ENCODE data around the gene NTN5.
"Not testable (repeated sequence)": the region's sequence is repeated elsewhere in the genome, so short reads cannot be mapped to it uniquely, and the experiment has no call there.

NTN5 gene

GRCh38 chr19:48672994-48673393, at the start of gene NTN5:
NTN5 (minus strand) TSS chr19:48673017; CDS start chr19:48670986, 2,031 bp downstream.
- no peak for DNase-seq

- no peak for DNase-seq
These were observed 49.4 kb upstream of the NTN5 start for GRCh38 chr19:48722196-48722708.

DNA sequence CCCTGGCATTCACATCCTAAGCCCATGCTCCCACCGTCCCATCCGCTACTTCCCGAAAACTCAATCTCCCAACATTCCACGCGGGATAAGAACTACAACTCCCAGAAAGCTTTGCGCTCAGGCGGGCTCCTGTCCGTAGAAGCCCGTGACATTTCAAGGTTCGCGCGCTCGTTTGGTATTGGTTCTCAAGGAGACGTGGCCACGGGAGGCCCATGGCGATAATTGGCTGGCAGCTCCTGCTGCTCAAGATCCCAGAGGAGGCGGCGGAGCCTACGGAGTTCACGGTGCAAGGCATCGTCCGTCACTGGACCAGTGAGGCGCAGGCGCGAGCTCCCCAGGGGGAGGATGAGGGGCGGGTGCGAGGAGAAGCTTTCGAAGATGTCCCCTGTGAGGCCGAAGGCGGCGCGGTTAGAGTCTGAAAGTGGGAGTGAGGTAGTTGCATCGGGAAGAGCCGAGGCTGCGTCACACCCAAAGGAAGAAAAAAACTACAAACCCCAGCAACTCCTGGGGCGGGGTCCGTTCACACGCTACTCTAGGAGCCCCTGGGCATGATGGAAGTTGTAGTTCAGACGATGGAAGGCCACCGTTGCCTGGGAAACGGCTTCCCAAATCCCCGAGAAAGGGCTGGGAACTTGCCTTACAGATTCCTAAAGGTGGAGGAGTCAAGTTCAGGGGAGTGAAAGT, 47.9 kb upstream of the NTN5 start:
- peak; percentile 98 for DNase-seq

- no peak for DNase-seq
These were observed 47.4 kb upstream of the NTN5 start for GRCh38 chr19:48720251-48720612.

DNA sequence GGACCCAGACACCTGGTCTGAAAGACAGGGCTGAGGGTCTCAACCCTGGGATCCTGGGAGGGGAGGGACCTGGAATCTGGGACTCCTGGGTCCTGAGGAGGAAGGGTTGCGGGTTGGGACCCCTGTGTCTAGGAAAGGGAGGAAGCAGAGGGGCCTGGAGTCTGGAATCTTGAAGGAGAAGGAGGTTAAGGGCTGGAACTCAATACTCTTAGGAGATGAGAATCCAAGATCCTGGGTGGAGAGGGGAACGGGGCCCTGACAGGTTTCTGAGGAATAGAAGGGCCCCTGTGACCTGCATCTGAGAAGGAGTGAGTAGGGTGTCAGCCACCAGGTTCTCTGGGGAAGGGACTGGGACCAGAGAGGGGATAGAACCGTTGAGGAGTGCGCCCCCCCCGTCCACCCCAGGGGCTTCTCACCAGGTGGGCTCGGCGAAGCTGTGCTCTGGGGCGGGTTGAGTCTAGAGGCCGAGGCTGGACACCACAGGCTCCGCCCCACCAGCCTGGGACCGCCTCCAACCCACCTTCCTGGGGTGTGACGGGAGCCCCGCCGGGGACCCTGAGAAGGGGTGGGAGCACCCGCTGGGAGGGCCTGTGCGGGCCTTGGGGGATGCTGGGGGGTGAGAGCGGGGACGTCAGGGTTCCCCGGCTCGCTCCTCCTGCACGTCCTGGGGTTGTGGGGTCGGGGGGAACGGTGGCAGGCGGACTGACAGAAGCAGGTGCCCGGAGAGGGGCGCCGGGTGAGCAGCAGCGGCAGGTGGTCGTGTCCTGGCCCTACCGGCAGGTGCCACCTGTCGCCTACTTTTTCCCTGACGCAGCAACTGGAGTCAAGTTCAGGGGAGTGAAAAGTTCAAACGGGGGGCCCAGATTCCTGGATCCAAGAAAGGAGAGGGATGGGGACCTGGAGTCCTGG, 46.7 kb upstream of the NTN5 start, which contains the start of gene MAMSTR:
MAMSTR (minus strand) TSS at position 463 of the 909 bp plus-strand sequence. CDS start 694 bp downstream, outside the sequence.
- no peak for DNase-seq

DNA sequence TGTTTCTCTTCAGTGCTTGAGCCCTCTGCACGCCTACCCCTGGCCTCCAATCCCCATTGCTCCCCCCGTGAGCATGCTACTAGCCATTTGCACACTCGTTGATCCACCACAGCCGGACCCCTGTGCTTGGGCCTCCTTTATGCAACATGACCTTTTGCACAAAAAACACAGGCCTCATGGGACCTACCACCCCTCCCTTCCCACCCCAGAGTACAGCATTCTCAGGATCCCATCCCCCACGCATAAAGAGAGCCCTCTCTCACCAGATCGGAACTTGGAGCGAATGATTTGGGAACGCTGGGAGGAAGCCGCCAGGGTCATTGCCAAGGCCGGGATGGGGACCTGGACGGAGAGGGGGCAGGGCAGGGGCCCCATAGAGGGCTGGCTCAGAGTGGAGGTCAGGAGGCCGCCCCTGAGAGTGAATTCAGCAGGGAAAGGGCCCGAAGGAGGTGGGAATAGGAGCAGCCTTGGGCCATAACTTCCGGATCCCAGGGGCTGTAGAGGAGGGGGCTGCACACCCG, 46.0 kb upstream of the NTN5 start:
- DNase-seq: no peak

GRCh38 chr19:48718106-48718505, 45.3 kb upstream of the NTN5 start:
- DNase-seq: not testable (repeated sequence)

DNA sequence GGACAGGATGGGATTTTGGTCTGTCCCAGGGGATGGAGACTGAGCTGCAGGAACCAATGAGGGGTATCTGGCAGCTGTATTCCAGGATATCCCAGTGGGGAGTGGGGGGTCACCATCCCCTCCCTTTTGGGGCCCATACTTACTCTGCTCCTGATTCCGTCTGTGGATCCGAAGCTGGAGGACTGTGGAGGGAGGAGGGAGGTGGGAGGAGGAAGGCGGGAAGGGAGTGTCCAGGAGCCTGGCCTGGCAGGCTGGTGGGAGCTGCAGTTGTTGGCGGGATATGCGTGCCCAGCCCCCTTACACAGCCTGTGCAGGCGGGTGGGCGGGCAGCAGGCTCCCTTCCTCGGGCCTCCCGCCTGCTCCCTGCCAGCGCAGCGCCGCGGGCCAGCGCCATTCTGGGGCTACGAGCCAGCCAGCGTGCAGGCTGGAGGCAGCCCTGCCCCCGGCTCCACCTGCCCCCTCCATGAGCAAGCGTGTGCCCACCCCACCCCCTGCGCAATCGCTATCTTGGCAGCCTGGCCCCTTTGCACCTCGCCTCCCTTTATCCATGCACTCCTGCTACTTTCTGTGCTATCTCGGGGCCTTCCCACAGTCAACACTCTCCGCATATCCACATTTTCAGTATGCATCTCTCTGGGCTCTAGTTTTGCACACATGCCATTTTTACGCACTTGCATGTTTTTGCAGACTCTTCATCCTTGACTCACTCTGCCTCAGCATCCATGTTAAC, 43.9 kb upstream of the NTN5 start:
- DNase-seq: no peak

- no peak for DNase-seq
These were observed 42.9 kb upstream of the NTN5 start for GRCh38 chr19:48715681-48716171.

GRCh38 chr19:48714759-48715675, 42.2 kb upstream of the NTN5 start:
- no peak for DNase-seq

DNA sequence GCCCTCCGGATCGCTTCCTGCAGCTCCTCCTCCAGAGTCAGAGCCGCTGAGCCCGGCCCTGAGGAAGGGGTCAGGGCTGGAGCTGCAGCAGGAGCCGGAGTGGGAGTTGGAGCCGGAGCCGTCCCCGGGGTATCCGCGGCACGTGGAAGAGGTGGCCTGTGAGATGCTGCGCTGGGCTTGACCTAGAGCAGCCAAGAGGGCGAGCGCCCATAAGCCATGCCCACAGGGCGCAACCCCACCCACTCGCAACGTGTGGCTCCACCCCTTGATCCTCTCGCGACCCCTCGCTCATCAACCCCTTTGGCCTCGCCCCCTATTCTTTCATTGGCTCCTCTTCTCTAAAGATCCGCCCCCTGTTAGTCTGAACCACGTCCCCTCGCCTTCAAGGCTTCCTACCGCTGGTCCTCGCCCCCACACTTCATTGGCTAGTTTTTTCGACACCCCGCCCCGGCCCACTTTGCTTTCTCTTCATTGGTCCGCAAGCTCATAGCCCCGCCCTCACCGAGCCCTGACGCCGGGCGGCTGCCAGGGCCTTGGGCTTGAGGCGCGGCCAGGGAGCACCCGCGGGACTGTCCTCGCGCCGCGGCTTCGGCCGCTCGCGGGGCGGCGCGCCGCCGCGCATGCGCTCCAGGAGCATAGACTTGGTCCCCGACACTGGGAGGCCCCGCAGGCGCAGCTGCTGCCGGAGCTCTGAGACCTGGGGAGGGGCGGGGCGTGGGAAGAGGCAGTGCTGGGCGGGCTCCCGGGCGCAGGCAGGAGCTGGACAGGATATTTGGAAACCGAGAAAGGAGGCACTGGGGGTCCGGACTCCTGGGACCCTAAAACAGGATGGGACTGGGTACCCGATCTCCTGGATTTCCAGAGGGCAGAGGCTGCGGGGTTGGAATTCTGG, 41.3 kb upstream of the NTN5 start:
- peak; percentile 99 for DNase-seq

DNA sequence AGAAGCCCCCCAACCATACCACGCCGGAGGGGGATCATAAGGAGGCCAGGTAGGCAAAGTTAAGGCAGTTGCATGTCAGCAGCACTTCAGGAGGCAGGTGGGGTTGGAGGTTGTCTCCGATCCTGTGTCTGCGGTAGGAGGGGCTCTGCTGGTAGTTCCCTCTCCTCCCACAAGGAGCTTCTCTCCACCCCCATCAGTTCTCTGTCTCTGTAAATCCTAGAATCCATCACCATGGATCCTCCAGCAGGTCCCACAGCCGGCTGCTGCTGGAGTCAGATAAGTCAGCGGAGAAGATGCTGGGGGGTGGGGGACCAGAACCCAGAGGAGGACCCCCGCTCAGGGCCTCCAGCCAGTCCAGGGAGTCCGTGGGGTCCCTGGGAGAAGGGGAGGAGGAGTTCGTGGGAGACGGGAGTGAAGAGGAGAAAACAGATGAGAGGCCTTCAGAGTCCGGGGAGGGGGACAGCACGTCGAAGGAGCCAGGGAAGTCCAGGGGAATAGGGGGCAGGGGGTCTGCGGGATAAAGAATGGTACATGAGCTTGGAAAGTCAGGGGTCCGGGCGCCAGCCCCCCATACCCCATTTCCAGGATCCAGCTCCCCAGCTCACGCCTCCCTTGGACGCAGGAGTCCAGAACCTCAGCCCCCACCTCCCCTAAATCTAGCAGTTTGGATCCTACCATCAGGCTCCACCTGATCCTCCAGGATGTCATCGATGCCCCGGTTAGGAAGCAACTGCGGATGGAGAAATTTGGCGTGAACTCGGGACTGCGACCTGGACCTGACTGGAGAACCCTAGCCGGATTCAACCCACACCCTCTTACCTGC, 40.4 kb upstream of the NTN5 start:
- no peak for DNase-seq

GRCh38 chr19:48711106-48711662, 38.4 kb upstream of the NTN5 start:
- no peak for DNase-seq

DNA sequence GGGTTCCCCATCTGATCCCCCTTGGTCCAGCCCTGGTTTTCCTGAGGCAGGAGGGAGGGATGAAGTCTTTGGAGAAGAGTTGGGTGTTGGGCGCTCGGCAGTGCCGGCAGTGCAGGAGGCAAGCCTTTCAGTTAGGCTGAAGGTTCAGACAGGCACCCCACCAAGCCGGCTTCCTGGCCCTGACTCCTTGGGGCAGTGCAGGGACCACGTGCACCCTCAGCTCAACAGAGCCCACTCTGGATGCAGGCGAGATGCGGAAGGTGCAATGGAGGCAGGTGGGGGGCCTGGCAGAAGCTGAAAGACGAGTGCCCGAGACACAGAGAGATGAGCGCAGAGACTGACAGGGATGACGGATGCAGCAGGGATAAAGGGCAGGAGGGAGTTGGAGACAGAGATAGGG, 35.7 kb upstream of the NTN5 start:
- DNase-seq: no peak

- no peak for DNase-seq
These were observed 32.6 kb upstream of the NTN5 start for GRCh38 chr19:48705431-48705830.

- no peak for DNase-seq
These were observed 30.5 kb upstream of the NTN5 start for GRCh38 chr19:48703316-48703715.

GRCh38 chr19:48702701-48703100, 29.9 kb upstream of the NTN5 start:
- no peak for DNase-seq

DNA sequence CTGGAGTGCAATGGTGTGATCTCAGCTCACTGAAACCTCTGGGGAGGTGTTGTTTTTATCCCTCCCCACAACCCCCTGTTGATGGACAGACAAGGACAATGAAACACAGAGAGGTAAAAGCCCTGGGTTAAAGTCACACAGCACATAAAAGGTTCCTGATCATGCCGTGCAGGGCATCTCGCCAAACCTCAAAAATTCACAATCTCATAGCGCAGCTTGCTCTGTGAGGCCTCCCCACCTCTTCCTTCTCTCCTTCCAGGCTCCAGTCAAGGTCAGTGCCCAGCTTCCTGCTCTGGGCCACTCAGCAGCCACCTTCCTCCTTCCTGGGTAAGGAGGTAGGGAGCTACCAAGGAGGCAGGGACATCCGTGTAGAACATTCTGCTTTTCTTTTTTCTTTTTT, 25.2 kb upstream of the NTN5 start:
- DNase-seq: no peak

GRCh38 chr19:48696353-48697010, 23.7 kb upstream of the NTN5 start:
- DNase-seq: no peak

All from NCI-H524 treated with DMSO at 0.1 percent for 48 hours (cell line).